Ascending aorta (tissue), 2 donors: ENCODE measurements around the gene ZFP36L1. TPM values are rescaled to one million over a fixed set of nuclear protein-coding genes. Genes with fewer than 3 reads are reported as not detected.

ENCODE experiments used
- DNase-seq, 2 donors: peaks; one replicate each; pipeline ENCODE4 v3.0.0-alpha.2; 2019; ENCODE audit warnings: low spot score in 2 of 2
- H3K27ac ChIP-seq, 2 donors: fragments of 200-600 bp; sonication (generic); one replicate each; pipeline ENCODE4 v1.5.1; 2016 to 2017; ENCODE audit warnings: mild to moderate bottlenecking in 1 of 2
- H3K27me3 ChIP-seq: fragments of 200-600 bp; sonication (generic); one replicate; pipeline ENCODE4 v1.5.1; 2017
- H3K36me3 ChIP-seq, 2 donors: fragments of 200-600 bp; sonication (generic); one replicate each; pipeline ENCODE4 v1.5.1; 2016
- H3K4me1 ChIP-seq, 2 donors: fragments of 200-600 bp; sonication (generic); one replicate each; pipeline ENCODE4 v1.5.1; 2016 to 2017; ENCODE audit warnings: mild to moderate bottlenecking in 1 of 2
- H3K4me3 ChIP-seq, 2 donors: fragments of 200-600 bp; sonication (generic); one replicate each; pipeline ENCODE4 v1.5.1; 2016 to 2017; ENCODE audit warnings: mild to moderate bottlenecking in 1 of 2
- H3K9me3 ChIP-seq, 2 donors: fragments of 200-600 bp; sonication (generic); one replicate each; pipeline ENCODE4 v1.5.1; 2016
- CTCF ChIP-seq, 3 experiments: fragments of 200-600 bp in 2 of 3; fragments of 450-650 bp in 1 of 3; sonication (generic) in 2 of 3; IDR thresholded peaks; one replicate each; pipeline ENCODE4 v1.5.1; 2016 to 2019; ENCODE audit warnings: antibody characterized with exemption in 3 of 3, mild to moderate bottlenecking in 1 of 3, moderate library complexity in 1 of 3
- intact Hi-C: fragments of 100-400 bp; cut with DNase I; formaldehyde crosslinking; loops from one replicate; pipeline ENCODE4 v1.15.1; 2023
- total RNA-seq: library from RNA; depleted of rRNA; stranded (reverse); fragments of >200 nt; gene quantifications from one replicate; pipeline ENCODE4 v1.1.0, GENCODE V29; 2016

ZFP36L1 gene
- total RNA-seq, 1 donor from 2014 or later = 772 TPM

- H3K27ac ChIP-seq = no peak overlapping the region
- DNase-seq = no peak
- no peak for TF ChIP-seq CTCF (IDR thresholded peaks at IDR 0.05)
- H3K4me3 ChIP-seq = no peak overlapping the region
- H3K9me3 ChIP-seq = no peaks in the 10 kb centered on the region
- no peaks in the 10 kb centered on the region for H3K36me3 ChIP-seq
- intact Hi-C loops = no loop called here
- H3K4me1 ChIP-seq = no peaks in the 10 kb centered on the region
- no peaks in the 10 kb centered on the region for H3K27me3 ChIP-seq
These were observed 30.8 kb upstream of the ZFP36L1 start for GRCh38 chr14:68823434-68824206.

- Histone ChIP-seq H3K4me3 (no peak overlapping the region), H3K9me3 (no peaks in the 10 kb centered on the region), H3K4me1 (no peaks in the 10 kb centered on the region), H3K27ac (no peak overlapping the region), H3K36me3 (no peaks in the 10 kb centered on the region), H3K27me3 (no peaks in the 10 kb centered on the region)
- no peak for DNase-seq
- no peak for TF ChIP-seq CTCF (IDR thresholded peaks at IDR 0.05)
- intact Hi-C loops = no loop called here
These were observed 30.1 kb upstream of the ZFP36L1 start for GRCh38 chr14:68822926-68823325.

GRCh38 chr14:68822132-68822651, 29.3 kb upstream of the ZFP36L1 start:
- TF ChIP-seq CTCF (IDR thresholded peaks at IDR 0.05) = no peak
- intact Hi-C loops = no loop called here
- no peaks in the 10 kb centered on the region for H3K9me3 ChIP-seq
- H3K27me3 ChIP-seq = no peaks in the 10 kb centered on the region
- no peaks in the 10 kb centered on the region for H3K36me3 ChIP-seq
- H3K4me1 ChIP-seq = no peaks in the 10 kb centered on the region
- H3K4me3 ChIP-seq = no peak overlapping the region
- no peak for DNase-seq
- H3K27ac ChIP-seq = no peak overlapping the region

GRCh38 chr14:68820999-68821683, 28.3 kb upstream of the ZFP36L1 start:
- H3K27ac ChIP-seq = peak overlapping the region in 1 of 2 donors; percentile 9
- peaks cover 1 to 3% of the 10 kb centered on the region in 2 donors for H3K4me1 ChIP-seq
- intact Hi-C loops = no loop called here

GRCh38 chr14:68820536-68820935, 27.7 kb upstream of the ZFP36L1 start:
- H3K4me3 ChIP-seq = no peak overlapping the region
- peaks cover 3 to 6% of the 10 kb centered on the region in 2 donors for H3K4me1 ChIP-seq
- intact Hi-C loops = no loop called here
- H3K27ac ChIP-seq = no peak overlapping the region
- no peak for DNase-seq
- TF ChIP-seq CTCF (IDR thresholded peaks at IDR 0.05) = no peak
- no peaks in the 10 kb centered on the region for H3K27me3 ChIP-seq
- no peaks in the 10 kb centered on the region for H3K36me3 ChIP-seq
- H3K9me3 ChIP-seq = no peaks in the 10 kb centered on the region

More at GRCh38 chr14:68820999-68821683, 28.3 kb upstream of the ZFP36L1 start:
- H3K36me3 ChIP-seq = no peaks in the 10 kb centered on the region
- H3K9me3 ChIP-seq = no peaks in the 10 kb centered on the region
- no peak for TF ChIP-seq CTCF (IDR thresholded peaks at IDR 0.05)
- H3K27me3 ChIP-seq = no peaks in the 10 kb centered on the region
- H3K4me3 ChIP-seq = no peak overlapping the region
- DNase-seq = no peak
